GM18517 (cell line): ENCODE results near the gene SPAG16.
A peak's percentile ranks its signal among the peaks of the same experiment; 100 is the strongest.

ENCODE experiments used
- ATAC-seq: cut with Tn5 transposase; IDR thresholded peaks from one replicate; pipeline ENCODE4 v1.9.1; 2021; ENCODE audit warnings: mild to moderate bottlenecking, moderate library complexity; ENCODE audit not compliant: unreplicated experiment

The SPAG16 gene

GRCh38 chr2:213787869-213788268 lies 503.6 kb downstream of the SPAG16 start:
- ATAC-seq = no peak

- ATAC-seq = no peak
These were observed 505.7 kb downstream of the SPAG16 start for GRCh38 chr2:213789940-213790339.

- no peak for ATAC-seq
These were observed 507.8 kb downstream of the SPAG16 start for GRCh38 chr2:213792045-213792444.

GRCh38 chr2:213806125-213806726 lies 522.0 kb downstream of the SPAG16 start:
- ATAC-seq = no peak

- ATAC-seq = no peak
These were observed 532.3 kb downstream of the SPAG16 start for GRCh38 chr2:213816583-213816982.

- no peak for ATAC-seq
These were observed 534.2 kb downstream of the SPAG16 start for GRCh38 chr2:213818436-213818835.

- no peak for ATAC-seq
These were observed 550.1 kb downstream of the SPAG16 start for GRCh38 chr2:213834331-213834730.

GRCh38 chr2:213834746-213835145 lies 550.5 kb downstream of the SPAG16 start:
- ATAC-seq = no peak

- ATAC-seq = no peak
These were observed 562.6 kb downstream of the SPAG16 start for GRCh38 chr2:213846856-213847255.

- ATAC-seq = no peak
These were observed 563.1 kb downstream of the SPAG16 start for GRCh38 chr2:213847316-213847715.

- ATAC-seq = no peak
These were observed 564.4 kb downstream of the SPAG16 start for GRCh38 chr2:213848631-213849030.

GRCh38 chr2:213861638-213862037 lies 577.4 kb downstream of the SPAG16 start:
- ATAC-seq = no peak

GRCh38 chr2:213862407-213863076 lies 578.3 kb downstream of the SPAG16 start:
- no peak for ATAC-seq

- no peak for ATAC-seq
These were observed 579.3 kb downstream of the SPAG16 start for GRCh38 chr2:213863541-213863940.

- no peak for ATAC-seq
These were observed 584.3 kb downstream of the SPAG16 start for GRCh38 chr2:213868526-213868925.

GRCh38 chr2:213885485-213885884 lies 601.2 kb downstream of the SPAG16 start:
- ATAC-seq = no peak

- no peak for ATAC-seq
These were observed 630.2 kb downstream of the SPAG16 start for GRCh38 chr2:213914510-213914909.

GRCh38 chr2:213920014-213920413 lies 635.8 kb downstream of the SPAG16 start:
- ATAC-seq = no peak

- ATAC-seq = no peak
These were observed 639.3 kb downstream of the SPAG16 start for GRCh38 chr2:213923543-213923942.

- peak; percentile 100 for ATAC-seq
These were observed 650.3 kb downstream of the SPAG16 start for GRCh38 chr2:213934560-213934959.

- no peak for ATAC-seq
These were observed 673.8 kb downstream of the SPAG16 start for GRCh38 chr2:213958086-213958485.

- ATAC-seq = peak; percentile 80
These were observed 675.3 kb downstream of the SPAG16 start for GRCh38 chr2:213959589-213959988.

- ATAC-seq = no peak
These were observed 687.3 kb downstream of the SPAG16 start for GRCh38 chr2:213971536-213971935.
